ENCODE data around the gene HPRT1.

Gene HPRT1

DNA sequence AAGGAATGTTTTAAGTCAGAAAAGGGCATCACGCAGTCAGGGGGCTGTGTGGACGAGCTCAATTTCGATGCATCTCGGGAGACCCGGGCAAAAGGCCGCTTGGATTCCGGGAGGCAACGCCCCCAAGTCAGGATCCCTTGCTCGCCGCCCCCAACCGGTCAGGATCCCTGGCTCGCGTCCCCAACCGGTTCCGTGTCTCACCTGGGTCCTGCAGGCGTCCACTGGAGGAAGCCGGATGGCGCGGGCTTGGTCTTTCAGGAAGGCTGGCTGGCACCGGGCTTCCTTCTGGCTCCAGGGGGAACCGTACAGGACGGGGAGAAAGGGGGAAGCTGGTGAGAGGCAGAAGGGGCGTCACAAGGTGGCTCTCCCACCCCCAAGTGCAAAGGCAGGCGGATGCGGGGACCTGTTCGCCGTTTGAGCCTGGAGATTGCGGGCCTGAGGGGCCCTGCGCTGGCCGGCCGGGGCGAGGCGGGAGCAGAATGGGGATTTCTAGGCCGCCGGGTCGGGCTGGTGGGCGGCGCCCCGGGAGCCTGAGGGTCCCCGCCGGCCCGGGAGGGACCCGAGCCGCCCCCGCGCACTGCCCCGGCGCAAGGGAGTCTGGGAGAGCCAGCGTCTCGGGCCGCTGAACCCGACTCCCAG is 84.7 kb downstream of the HPRT1 start:
- peak; percentile 70 for DNase-seq

DNA sequence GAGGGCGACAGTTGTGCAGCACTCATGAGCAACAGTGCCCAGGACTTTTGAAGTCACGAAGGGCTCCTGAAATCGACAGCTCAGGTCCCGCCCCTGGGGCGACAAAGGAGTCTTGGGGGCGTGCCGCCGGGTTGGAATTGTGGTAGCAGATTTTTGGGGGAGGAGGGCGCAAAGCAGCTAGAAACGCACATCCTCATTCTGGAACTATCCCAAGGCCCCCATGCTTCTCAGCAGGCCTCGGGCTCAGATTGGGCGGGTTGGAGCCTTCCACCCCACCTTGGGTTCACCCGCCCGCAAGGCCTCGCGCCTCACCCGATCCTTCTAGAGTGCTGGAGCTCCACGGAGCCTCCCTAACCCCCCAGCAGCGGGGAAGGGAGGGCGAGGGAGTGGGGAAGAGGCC is 85.5 kb downstream of the HPRT1 start:
- DNase-seq, result no peak

DNA sequence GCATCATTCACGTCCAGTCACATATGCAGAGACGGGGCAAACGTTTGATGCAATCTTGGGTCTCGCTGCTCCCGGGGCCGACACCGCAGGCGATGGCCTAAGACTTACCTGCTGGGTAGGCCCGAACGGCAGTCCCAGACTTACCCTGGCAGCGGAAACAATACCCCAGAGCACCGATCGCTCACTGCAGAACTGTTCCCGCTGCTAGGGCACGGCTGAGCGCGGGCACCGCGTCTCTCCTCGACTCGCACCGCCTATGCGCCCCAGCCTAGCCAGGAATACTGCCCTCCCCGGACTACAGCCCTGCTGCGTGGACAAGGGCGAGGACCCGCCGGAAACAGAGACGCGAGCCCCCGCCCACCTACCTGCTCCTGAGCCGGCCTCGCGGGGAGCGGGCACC is 86.2 kb downstream of the HPRT1 start:
- DNase-seq, result no peak

DNA sequence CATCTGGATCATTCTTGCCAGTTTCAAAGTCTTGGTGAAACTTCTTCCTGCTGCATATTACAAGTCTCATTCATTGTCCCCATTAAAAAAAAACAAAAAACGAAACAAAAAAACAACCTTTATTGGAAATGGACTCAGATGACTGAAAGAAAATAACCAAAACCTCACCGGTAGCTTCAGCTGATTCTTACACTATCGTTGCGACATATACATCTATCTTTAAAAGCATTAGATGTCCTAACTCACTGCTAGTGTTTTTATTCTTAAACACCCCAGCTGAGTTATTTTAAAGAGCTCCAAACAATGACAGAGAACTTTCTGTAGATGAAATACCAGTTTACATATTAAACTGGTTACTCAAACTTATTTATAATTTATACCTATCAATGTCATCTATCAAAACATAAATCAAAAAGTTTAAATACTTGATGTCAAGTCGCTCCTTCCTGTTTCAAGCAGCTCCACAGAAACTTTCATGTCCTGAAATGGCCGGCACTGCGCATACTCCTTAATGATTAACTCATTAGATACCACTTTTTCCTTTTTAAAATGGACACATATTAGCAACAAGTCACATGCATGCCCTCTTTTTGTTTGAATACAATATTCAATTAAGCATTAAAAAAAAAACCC is 87.2 kb downstream of the HPRT1 start:
- no peak for DNase-seq

DNA sequence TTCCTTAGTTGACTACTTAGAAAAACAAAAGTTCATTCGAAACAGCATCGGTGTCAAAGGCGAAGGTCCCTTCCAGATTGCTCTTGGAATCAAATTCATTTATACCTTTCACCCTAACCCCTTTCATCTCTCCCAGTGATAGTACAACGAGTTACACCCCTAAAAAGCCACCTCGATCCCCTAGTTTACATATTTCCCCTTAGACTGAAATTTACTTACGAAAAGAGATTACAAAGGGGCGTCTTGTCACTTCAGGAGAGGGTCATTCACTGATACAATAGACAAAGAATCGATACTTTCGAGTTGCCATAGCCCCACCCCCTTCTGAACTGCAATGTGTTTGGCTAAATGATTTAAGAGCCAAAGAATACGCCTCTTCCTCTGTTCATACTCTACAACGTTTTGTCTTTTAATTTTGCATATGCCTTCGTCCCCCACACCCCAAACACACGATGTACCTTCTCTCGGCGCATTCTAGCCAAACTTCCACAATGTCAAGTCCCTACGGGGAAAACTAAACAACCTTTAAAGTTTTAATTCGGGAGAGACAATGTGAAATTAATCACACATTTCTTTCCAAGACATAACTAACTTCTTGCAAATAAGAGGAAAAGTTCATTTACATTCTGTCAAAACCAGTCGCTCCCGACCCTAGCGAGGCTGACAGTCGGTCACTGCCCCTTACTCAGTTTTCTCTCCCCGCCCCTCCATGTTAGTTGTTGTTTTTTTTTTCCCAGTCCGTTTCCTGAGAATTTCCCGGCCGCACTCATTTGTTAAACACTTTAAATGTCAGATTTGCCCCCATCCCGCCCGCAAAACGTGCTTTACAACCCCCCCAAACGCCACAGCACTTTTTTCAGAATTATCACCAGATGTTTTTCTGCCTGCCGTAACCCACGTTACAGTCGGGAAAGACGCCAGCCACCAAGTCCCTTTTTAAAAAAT is 88.6 kb downstream of the HPRT1 start:
- DNase-seq, result peak; percentile 46

Data from DMS53 (cell line).